ENCODE data around the gene TAS2R38. TPM values are rescaled to one million over a fixed set of nuclear protein-coding genes. Genes with fewer than 3 reads are reported as not detected.

The TAS2R38 gene
- total RNA-seq, 2 experiments from 2014 or later: not detected

GRCh38 chr7:141944811-141945210 is 28.8 kb downstream of the TAS2R38 start:
- no peak for ATAC-seq
- ChIA-PET POLR2A (no interaction called here), CTCF (no interaction called here)
- H3K27me3 Mint-ChIP-seq: peaks cover 5% of the 10 kb centered on the region
- no peak overlapping the region for H3K4me3 Mint-ChIP-seq
- peaks cover 16% of the 10 kb centered on the region for H3K9me3 Mint-ChIP-seq (ENCODE audit: low read depth)
- H3K27ac Mint-ChIP-seq: no peak overlapping the region
- no peaks in the 10 kb centered on the region for H3K36me3 Mint-ChIP-seq (ENCODE audit: low read depth)
- DNase-seq: no peak
- intact Hi-C loops (cut with DNase I, micrococcal nuclease): loop anchor here in 1 of 2 experiments (1.0 kb wide), 1 partner anchor 47 kb away; no protein-coding TSS in a partner anchor
- peaks cover 6% of the 10 kb centered on the region for H3K4me1 Mint-ChIP-seq

GRCh38 chr7:141943846-141944245 is 29.7 kb downstream of the TAS2R38 start:
- POLR2A ChIA-PET: no interaction called here
- Mint-ChIP-seq H3K4me1 (peaks cover 6% of the 10 kb centered on the region), H3K36me3 (ENCODE audit: low read depth) (no peaks in the 10 kb centered on the region), H3K27ac (no peak overlapping the region), H3K27me3 (peaks cover 5% of the 10 kb centered on the region), H3K4me3 (no peak overlapping the region), H3K9me3 (ENCODE audit: low read depth) (peaks cover 18% of the 10 kb centered on the region)
- ATAC-seq (no peak), DNase-seq (no peak)
- intact Hi-C loops (cut with DNase I, micrococcal nuclease): loop anchor here in 1 of 2 experiments (1.0 kb wide), 1 partner anchor 46 kb away; no protein-coding TSS in a partner anchor
- CTCF ChIA-PET: interaction anchor here (0.6 kb wide), 1 partner anchor 23 kb away, joined by 3 read pairs; no protein-coding TSS in a partner anchor

- DNase-seq (no peak), ATAC-seq (no peak)
- Mint-ChIP-seq H3K4me3 (no peak overlapping the region), H3K27ac (no peak overlapping the region), H3K4me1 (peaks cover 6% of the 10 kb centered on the region), H3K36me3 (ENCODE audit: low read depth) (no peaks in the 10 kb centered on the region), H3K27me3 (peaks cover 9% of the 10 kb centered on the region), H3K9me3 (ENCODE audit: low read depth) (peaks cover 22% of the 10 kb centered on the region)
- ChIA-PET CTCF (no interaction called here), POLR2A (no interaction called here)
- intact Hi-C loops (cut with DNase I, micrococcal nuclease): no loop called here
These were observed 32.5 kb downstream of the TAS2R38 start for GRCh38 chr7:141941075-141941474.

GRCh38 chr7:141930211-141930610 is 43.4 kb downstream of the TAS2R38 start:
- no peak overlapping the region for H3K4me3 Mint-ChIP-seq
- intact Hi-C loops (cut with DNase I, micrococcal nuclease): no loop called here

GRCh38 chr7:141928845-141929195 is 44.8 kb downstream of the TAS2R38 start:
- DNase-seq: no peak
- Mint-ChIP-seq H3K27ac (no peak overlapping the region), H3K4me1 (no peaks in the 10 kb centered on the region), H3K4me3 (no peak overlapping the region), H3K36me3 (ENCODE audit: low read depth) (no peaks in the 10 kb centered on the region), H3K27me3 (no peaks in the 10 kb centered on the region), H3K9me3 (ENCODE audit: low read depth) (peaks cover 2% of the 10 kb centered on the region)
- ATAC-seq: no peak
- POLR2A ChIA-PET: no interaction called here
- CTCF ChIA-PET: no interaction called here
- intact Hi-C loops (cut with DNase I, micrococcal nuclease): no loop called here

More at GRCh38 chr7:141930211-141930610, 43.4 kb downstream of the TAS2R38 start:
- no peak for DNase-seq
- Mint-ChIP-seq H3K27ac (no peak overlapping the region), H3K4me1 (no peaks in the 10 kb centered on the region), H3K27me3 (peaks cover 5% of the 10 kb centered on the region), H3K36me3 (ENCODE audit: low read depth) (no peaks in the 10 kb centered on the region), H3K9me3 (ENCODE audit: low read depth) (peaks cover 3% of the 10 kb centered on the region)
- POLR2A ChIA-PET: no interaction called here
- CTCF ChIA-PET: no interaction called here
- no peak for ATAC-seq

GRCh38 chr7:141928146-141928844 is 45.3 kb downstream of the TAS2R38 start:
- Mint-ChIP-seq H3K4me3 (no peak overlapping the region), H3K27ac (no peak overlapping the region)
- CTCF ChIA-PET: no interaction called here

More at GRCh38 chr7:141928146-141928844, 45.3 kb downstream of the TAS2R38 start:
- POLR2A ChIA-PET: no interaction called here
- Mint-ChIP-seq H3K9me3 (ENCODE audit: low read depth) (peaks cover 2% of the 10 kb centered on the region), H3K36me3 (ENCODE audit: low read depth) (no peaks in the 10 kb centered on the region), H3K27me3 (no peaks in the 10 kb centered on the region), H3K4me1 (no peaks in the 10 kb centered on the region)
- DNase-seq (no peak), ATAC-seq (no peak)
- intact Hi-C loops (cut with DNase I, micrococcal nuclease): no loop called here

Other genes starting within 250 kb of the TAS2R38 start
- gene SSBP1, start 235.4 kb downstream of the TAS2R38 start, total RNA-seq: 100 to 1,000 TPM; 183 to 245 TPM
- gene TAS2R3, start 209.7 kb downstream of the TAS2R38 start, total RNA-seq: 1 to 10 TPM in 1 of 2 experiments, under 1 TPM in 1; 0.69 to 1.1 TPM
- gene TAS2R4, start 197.1 kb downstream of the TAS2R38 start, total RNA-seq: under 1 TPM; 0.60 to 0.62 TPM
- 1 to 10 TPM in 1 of 2 experiments, under 1 TPM in 1; 0.75 to 1.4 TPM for gene TAS2R5, start 183.6 kb downstream of the TAS2R38 start, total RNA-seq
- not detected for gene PRSS37, start 132.3 kb downstream of the TAS2R38 start, total RNA-seq
- not detected for gene OR9A4, start 57.4 kb downstream of the TAS2R38 start, total RNA-seq
- not detected for gene CLEC5A, start 26.8 kb downstream of the TAS2R38 start, total RNA-seq
- under 1 TPM in 1 of 2 experiments, not detected in 1; 0.27 TPM for gene MGAM, start 22.1 kb upstream of the TAS2R38 start, total RNA-seq
- not detected for gene MGAM2, start 137.9 kb upstream of the TAS2R38 start, total RNA-seq